ENCODE data around the gene UIMC1. TPM values are rescaled to one million over a fixed set of nuclear protein-coding genes. Genes with fewer than 3 reads are reported as not detected.

UIMC1 gene
- total RNA-seq, 1 experiment from 2014 or later = 38.3 TPM

DNA sequence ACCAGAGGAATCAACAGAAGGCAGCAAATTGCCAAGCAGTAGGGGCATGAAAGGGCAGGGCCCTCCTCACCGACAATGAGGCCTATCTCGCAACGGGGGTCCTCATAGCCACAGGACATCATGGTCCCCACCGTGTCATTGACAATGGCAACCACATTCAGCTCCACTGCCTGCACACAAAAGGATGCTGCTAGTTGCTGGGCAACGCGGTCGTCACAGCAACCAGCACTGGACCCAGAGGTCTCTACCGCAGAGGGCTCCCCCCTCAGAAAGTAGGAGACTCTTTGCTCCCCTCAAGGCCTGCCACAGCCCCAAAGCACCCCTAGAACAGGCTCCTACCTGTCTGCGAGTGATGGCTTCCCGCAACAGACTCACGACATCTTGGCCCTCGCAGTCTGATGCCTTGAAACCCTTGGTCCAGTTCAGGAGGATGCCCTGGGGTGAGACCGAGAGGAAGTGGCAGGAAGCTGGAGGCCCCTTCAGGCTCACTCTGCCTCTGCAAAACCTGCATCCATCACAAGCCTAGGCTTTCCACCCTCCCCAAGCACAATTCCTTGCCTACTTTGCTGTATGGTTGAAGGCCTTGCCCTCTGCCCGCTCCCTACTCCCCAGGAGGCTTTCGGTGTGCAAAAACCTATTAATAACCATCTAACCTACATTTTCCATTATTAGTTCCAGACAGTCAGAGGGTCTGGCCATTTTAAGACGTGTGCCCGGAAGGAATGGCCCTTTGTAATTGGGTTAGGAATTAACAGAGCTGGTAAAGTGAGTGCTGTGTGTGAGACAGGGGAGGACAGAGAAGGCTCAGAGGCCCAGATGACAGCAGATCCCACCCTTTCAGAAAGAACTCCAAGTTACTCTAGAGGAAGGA, 122.6 kb downstream of the UIMC1 start:
- no peak overlapping the region for H3K4me3 ChIP-seq
- H3K9me3 ChIP-seq (replicated peaks) = no peaks in the 10 kb centered on the region
- no peak for DNase-seq
- no peaks in the 10 kb centered on the region for H3K36me3 ChIP-seq
- no peak overlapping the region for H3K27ac ChIP-seq
- peaks cover 7% of the 10 kb centered on the region for H3K27me3 ChIP-seq
- no peaks in the 10 kb centered on the region for H3K4me1 ChIP-seq

- H3K9me3 ChIP-seq (replicated peaks) = no peaks in the 10 kb centered on the region
These were observed 124.0 kb downstream of the UIMC1 start for GRCh38 chr5:176882567-176882903.

GRCh38 chr5:176881816-176882566, 124.6 kb downstream of the UIMC1 start:
- Histone ChIP-seq H3K27me3 (peaks cover 21% of the 10 kb centered on the region), H3K9me3 (replicated peaks) (no peaks in the 10 kb centered on the region), H3K4me1 (no peaks in the 10 kb centered on the region), H3K27ac (no peak overlapping the region), H3K36me3 (no peaks in the 10 kb centered on the region), H3K4me3 (no peak overlapping the region)
- DNase-seq = no peak

More at GRCh38 chr5:176882567-176882903, 124.0 kb downstream of the UIMC1 start:
- no peaks in the 10 kb centered on the region for H3K4me1 ChIP-seq
- no peak overlapping the region for H3K4me3 ChIP-seq
- H3K27ac ChIP-seq = no peak overlapping the region
- H3K27me3 ChIP-seq = peaks cover 17% of the 10 kb centered on the region
- DNase-seq = no peak
- no peaks in the 10 kb centered on the region for H3K36me3 ChIP-seq

GRCh38 chr5:176881021-176881749, 125.4 kb downstream of the UIMC1 start:
- no peaks in the 10 kb centered on the region for H3K9me3 ChIP-seq (replicated peaks)
- peaks cover 29% of the 10 kb centered on the region for H3K27me3 ChIP-seq
- H3K4me1 ChIP-seq = no peaks in the 10 kb centered on the region
- no peak overlapping the region for H3K4me3 ChIP-seq
- H3K27ac ChIP-seq = no peak overlapping the region
- H3K36me3 ChIP-seq = no peaks in the 10 kb centered on the region
- no peak for DNase-seq

- Histone ChIP-seq H3K36me3 (no peaks in the 10 kb centered on the region), H3K4me3 (no peak overlapping the region), H3K27ac (no peak overlapping the region), H3K4me1 (no peaks in the 10 kb centered on the region), H3K27me3 (peaks cover 33% of the 10 kb centered on the region), H3K9me3 (replicated peaks) (no peaks in the 10 kb centered on the region)
- no peak for DNase-seq
These were observed 126.1 kb downstream of the UIMC1 start for GRCh38 chr5:176880366-176881020.

DNA sequence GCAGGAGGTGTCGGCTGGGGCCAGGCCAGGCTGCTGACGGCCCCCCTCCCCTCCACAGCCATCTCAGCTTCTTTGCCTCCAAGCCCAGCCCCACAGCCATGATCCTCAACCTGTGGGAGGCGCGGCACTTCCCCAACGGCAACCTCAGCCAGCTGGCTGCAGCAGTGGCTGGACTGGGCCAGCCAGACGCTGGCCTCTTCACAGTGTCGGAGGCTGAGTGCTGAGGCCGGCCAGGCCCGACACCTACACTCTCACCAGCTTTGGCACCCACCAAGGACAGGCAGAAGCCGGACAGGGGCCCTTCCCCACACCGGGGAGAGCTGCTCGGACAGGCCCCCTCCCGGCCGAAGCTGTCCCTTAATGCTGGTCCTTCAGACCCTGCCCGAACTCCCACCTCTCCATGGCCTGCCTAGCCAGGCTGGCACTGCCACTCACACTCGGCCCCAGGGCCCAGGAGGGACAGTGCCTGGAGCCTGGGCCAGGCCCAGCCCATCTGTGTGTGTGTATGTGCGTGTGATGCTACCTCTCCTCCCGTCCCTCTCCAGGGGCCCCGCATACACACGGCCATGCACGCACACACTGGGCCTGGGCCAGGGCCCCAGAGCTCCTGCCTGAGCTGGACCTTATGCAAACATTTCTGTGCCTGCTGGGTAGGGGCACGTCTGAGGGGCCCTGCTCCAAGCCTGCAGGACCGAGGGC, 126.8 kb downstream of the UIMC1 start:
- Histone ChIP-seq H3K4me3 (no peak overlapping the region), H3K27me3 (peaks cover 37% of the 10 kb centered on the region), H3K4me1 (no peaks in the 10 kb centered on the region), H3K27ac (no peak overlapping the region), H3K9me3 (replicated peaks) (no peaks in the 10 kb centered on the region), H3K36me3 (no peaks in the 10 kb centered on the region)
- DNase-seq = no peak

DNA sequence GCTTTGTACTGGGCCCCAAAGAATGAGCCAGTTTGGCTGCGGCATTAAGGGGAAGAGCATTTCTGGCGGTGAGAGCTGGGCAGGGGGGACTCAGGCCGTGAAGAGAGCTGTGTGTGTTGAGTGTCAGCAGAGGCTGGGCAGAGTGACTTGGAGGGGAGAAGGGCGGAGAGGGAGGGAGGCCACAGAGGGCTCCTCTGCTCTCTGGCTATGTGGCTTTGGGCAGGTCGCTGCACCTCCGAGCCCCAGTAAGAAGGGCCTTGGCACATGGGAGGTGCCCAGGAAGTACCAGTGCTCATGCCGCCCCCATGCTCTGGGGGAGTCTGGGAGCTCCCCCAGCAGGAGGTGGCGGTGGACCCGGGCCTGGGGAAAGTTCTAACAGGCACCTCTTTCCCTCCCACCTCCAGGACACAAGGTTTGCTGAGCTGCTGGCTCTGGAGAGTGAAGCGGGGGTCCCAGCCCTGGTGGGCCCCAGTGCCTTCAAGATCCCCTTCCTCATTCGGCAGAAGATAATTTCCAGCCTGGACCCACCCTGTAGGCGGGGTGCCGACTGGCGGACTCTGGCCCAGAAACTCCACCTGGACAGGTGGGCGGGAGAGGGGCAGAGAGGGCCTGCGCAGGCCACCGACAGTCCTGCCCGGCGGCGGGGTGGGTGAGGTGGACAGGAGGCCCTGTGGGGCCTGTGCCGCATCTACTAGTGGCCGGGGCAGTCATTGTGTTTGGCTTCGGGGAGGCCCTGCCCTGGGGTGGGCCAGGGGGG, 127.5 kb downstream of the UIMC1 start:
- no peaks in the 10 kb centered on the region for H3K4me1 ChIP-seq
- no peaks in the 10 kb centered on the region for H3K36me3 ChIP-seq
- no peak for DNase-seq
- H3K4me3 ChIP-seq = no peak overlapping the region
- no peak overlapping the region for H3K27ac ChIP-seq
- peaks cover 44% of the 10 kb centered on the region for H3K27me3 ChIP-seq
- H3K9me3 ChIP-seq (replicated peaks) = no peaks in the 10 kb centered on the region

- Histone ChIP-seq H3K27me3 (peaks cover 51% of the 10 kb centered on the region), H3K4me3 (no peak overlapping the region), H3K36me3 (no peaks in the 10 kb centered on the region), H3K9me3 (replicated peaks) (no peaks in the 10 kb centered on the region), H3K4me1 (no peaks in the 10 kb centered on the region), H3K27ac (no peak overlapping the region)
- no peak for DNase-seq
These were observed 128.1 kb downstream of the UIMC1 start for GRCh38 chr5:176878463-176878862.

DNA sequence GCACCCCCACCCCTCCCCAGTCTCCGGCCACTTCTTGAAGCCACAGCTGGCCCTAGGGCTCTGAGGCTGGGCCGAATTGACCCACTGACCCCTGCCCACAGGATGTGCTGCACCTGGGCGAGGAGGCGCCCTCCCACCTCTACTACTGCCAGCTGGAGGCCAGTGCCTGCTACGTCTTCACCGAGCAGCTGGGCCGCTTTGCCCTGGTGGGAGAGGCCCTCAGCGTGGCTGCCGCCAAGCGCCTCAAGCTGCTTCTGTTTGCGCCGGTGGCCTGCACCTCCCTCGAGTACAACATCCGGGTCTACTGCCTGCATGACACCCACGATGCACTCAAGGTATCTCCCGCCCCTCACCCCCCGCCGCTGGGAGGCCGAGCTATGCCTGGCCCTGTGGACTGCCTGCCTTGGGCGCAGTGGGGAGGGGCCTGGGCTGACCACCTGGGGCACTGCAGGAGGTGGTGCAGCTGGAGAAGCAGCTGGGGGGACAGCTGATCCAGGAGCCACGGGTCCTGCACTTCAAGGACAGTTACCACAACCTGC, 128.7 kb downstream of the UIMC1 start:
- Histone ChIP-seq H3K27me3 (peaks cover 51% of the 10 kb centered on the region), H3K27ac (no peak overlapping the region), H3K4me1 (no peaks in the 10 kb centered on the region), H3K9me3 (replicated peaks) (no peaks in the 10 kb centered on the region), H3K36me3 (no peaks in the 10 kb centered on the region), H3K4me3 (no peak overlapping the region)
- no peak for DNase-seq

DNA sequence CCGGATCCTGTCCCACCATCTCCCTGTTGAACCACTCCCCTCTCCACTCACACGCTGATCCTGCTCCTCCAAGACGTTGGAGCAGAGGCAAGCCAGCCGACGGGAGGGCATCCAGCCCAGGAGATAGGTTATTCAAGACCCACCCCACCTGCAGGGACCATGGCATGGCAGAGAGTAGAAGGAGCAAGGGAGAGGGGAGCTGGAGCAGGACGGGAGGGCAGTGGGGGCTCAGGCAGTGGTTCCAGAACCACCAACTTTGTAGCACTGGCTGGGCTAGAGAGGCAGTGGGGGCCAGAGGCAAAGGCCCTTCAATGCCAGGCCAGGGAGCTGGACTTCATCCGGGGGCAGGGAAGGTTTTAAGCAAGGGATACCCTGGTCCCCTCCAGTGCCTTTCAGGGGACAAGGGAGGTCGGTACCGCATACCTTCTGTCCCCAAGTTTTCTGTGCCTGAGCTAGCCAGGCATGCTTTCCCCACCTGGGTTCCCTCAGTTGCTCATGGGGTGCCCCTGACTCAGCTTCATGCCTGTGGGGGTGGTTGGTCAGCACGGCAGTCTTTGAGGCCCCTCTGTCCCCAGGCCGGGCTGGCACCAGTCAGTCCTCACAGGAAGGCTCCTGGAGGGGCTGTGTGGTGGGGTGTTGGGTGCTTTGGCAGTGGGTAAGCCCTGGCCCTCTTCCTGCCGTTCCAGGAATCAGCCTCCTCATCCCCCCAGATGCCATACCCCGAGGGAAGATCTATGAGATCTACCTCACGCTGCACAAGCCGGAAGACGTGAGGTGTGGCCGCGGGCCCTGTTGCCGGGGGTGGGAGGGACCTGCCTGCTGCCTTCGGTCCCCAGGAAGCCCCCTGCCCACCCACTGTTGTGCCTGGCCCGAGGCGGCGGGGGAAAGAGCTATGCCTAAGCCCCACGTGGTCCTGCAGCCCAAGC, 129.8 kb downstream of the UIMC1 start:
- no peak for DNase-seq
- H3K4me1 ChIP-seq = no peaks in the 10 kb centered on the region
- no peaks in the 10 kb centered on the region for H3K9me3 ChIP-seq (replicated peaks)
- no peaks in the 10 kb centered on the region for H3K36me3 ChIP-seq
- peaks cover 51% of the 10 kb centered on the region for H3K27me3 ChIP-seq
- no peak overlapping the region for H3K4me3 ChIP-seq
- no peak overlapping the region for H3K27ac ChIP-seq

GRCh38 chr5:176875783-176876505, 130.6 kb downstream of the UIMC1 start:
- H3K9me3 ChIP-seq (replicated peaks) = no peaks in the 10 kb centered on the region

DNA sequence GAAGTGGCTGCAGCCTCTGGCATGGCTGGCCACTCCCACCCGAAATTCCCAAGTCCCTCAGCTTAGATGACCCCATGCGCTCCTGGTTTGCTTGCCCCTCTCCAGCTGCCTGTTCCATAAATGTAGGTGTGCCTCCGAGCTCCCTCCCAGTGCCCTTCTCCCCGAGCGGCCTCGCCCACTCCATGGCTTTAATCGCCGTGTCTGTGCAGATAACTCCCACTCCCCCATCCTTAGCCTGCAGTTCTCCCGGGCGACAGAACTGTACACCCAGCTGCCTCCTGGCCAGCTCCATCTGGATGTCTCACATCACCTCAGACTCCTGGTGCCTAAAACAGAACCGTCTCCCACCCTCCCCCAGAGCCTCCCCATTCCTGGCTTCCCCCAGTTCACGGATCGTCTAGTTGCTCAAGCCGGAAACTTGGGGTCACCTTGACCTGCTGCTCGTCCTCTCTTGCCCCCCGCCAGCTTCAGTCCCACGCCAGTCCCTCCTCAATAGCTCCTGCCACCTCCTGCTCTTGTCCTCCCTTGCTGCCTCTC, 131.5 kb downstream of the UIMC1 start:
- no peaks in the 10 kb centered on the region for H3K4me1 ChIP-seq
- H3K4me3 ChIP-seq = no peak overlapping the region
- peaks cover 51% of the 10 kb centered on the region for H3K27me3 ChIP-seq

More at GRCh38 chr5:176875783-176876505, 130.6 kb downstream of the UIMC1 start:
- Histone ChIP-seq H3K27ac (no peak overlapping the region), H3K4me1 (no peaks in the 10 kb centered on the region), H3K36me3 (no peaks in the 10 kb centered on the region), H3K27me3 (peaks cover 51% of the 10 kb centered on the region), H3K4me3 (no peak overlapping the region)
- no peak for DNase-seq

More for the DNA sequence above, 131.5 kb downstream of the UIMC1 start:
- no peaks in the 10 kb centered on the region for H3K36me3 ChIP-seq
- DNase-seq = no peak
- H3K27ac ChIP-seq = no peak overlapping the region
- H3K9me3 ChIP-seq (replicated peaks) = no peaks in the 10 kb centered on the region

All from SJCRH30 (cell line).